Kidney epithelial cell (primary cell): ENCODE data around the gene GNS. TPM values are rescaled to one million over a fixed set of nuclear protein-coding genes. Genes with fewer than 3 reads are reported as not detected.

Experiments used
- DNase-seq: peaks from one replicate; pipeline ENCODE4 v3.0.0-alpha.2; 2010; ENCODE audit warnings: low read depth
- H3K27me3 ChIP-seq: 2 replicates; pipeline ENCODE4 v1.6.0; 2011; ENCODE audit warnings: low read length; ENCODE audit not compliant: control insufficient read depth, insufficient read depth
- H3K36me3 ChIP-seq: 2 replicates; pipeline ENCODE4 v1.5.1; 2011; ENCODE audit warnings: low read length; ENCODE audit not compliant: control insufficient read depth, insufficient read depth
- H3K4me3 ChIP-seq: 2 replicates; pipeline ENCODE4 v1.5.1; 2011; ENCODE audit warnings: low read depth, mild to moderate bottlenecking, control low read depth, low read length
- total RNA-seq: library from RNA; depleted of rRNA; stranded (reverse); fragments of >200 nt; gene quantifications from 2 replicates; pipeline ENCODE4 v1.2.3, GENCODE V29; 2015
- TF ChIP-seq, protein P1 (sequence below): IDR thresholded peaks from 2 replicates; pipeline ENCODE4 v1.5.1; 2011; ENCODE audit warnings: mild to moderate bottlenecking, moderate library complexity, low read length, control low read depth, inconsistent platforms; ENCODE audit not compliant: insufficient read depth, poor library complexity, severe bottlenecking

GNS gene
- total RNA-seq, 1 donor from 2014 or later = 120 TPM

GRCh38 chr12:64665514-64665913 lies 93.7 kb downstream of the GNS start:
- Histone ChIP-seq H3K4me3 (no peak overlapping the region), H3K27me3 (no peaks in the 10 kb centered on the region), H3K36me3 (no peaks in the 10 kb centered on the region)
- DNase-seq = no peak
- TF ChIP-seq, protein P1, sequence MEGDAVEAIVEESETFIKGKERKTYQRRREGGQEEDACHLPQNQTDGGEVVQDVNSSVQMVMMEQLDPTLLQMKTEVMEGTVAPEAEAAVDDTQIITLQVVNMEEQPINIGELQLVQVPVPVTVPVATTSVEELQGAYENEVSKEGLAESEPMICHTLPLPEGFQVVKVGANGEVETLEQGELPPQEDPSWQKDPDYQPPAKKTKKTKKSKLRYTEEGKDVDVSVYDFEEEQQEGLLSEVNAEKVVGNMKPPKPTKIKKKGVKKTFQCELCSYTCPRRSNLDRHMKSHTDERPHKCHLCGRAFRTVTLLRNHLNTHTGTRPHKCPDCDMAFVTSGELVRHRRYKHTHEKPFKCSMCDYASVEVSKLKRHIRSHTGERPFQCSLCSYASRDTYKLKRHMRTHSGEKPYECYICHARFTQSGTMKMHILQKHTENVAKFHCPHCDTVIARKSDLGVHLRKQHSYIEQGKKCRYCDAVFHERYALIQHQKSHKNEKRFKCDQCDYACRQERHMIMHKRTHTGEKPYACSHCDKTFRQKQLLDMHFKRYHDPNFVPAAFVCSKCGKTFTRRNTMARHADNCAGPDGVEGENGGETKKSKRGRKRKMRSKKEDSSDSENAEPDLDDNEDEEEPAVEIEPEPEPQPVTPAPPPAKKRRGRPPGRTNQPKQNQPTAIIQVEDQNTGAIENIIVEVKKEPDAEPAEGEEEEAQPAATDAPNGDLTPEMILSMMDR = no peak

Other genes starting within 250 kb of the GNS start
- 23.6 and 25.7 TPM in 2 replicates for gene RASSF3, start 148.9 kb downstream of the GNS start, total RNA-seq
- 3.7 and 4.6 TPM in 2 replicates for gene TBC1D30, start 65.2 kb upstream of the GNS start, total RNA-seq